IPS-20b (cell line): ENCODE measurements around the gene CFAP77.
A peak's percentile ranks its signal among the peaks of the same experiment; 100 is the strongest.

Source experiments
- H3K27ac ChIP-seq: one replicate; pipeline ENCODE4 v1.5.1; 2013; ENCODE audit warnings: low read length
- H3K27me3 ChIP-seq: 2 replicates; pipeline ENCODE4 v1.6.1; 2013; ENCODE audit warnings: mild to moderate bottlenecking, low read length, inconsistent platforms; ENCODE audit not compliant: insufficient read depth
- H3K36me3 ChIP-seq: 2 replicates; pipeline ENCODE4 v1.6.1; 2013; ENCODE audit warnings: low read depth, mild to moderate bottlenecking, inconsistent platforms, low read length, moderate library complexity; ENCODE audit not compliant: insufficient read depth
- H3K4me1 ChIP-seq: 2 replicates; pipeline ENCODE4 v1.6.1; 2013; ENCODE audit warnings: mild to moderate bottlenecking, control low read depth, inconsistent platforms, low read length, moderate library complexity; ENCODE audit not compliant: insufficient read depth
- H3K4me3 ChIP-seq: 2 replicates; pipeline ENCODE4 v1.5.1; 2013; ENCODE audit warnings: mild to moderate bottlenecking, low read length, inconsistent platforms
- H3K9ac ChIP-seq: 2 replicates; pipeline ENCODE4 v1.6.1; 2013; ENCODE audit warnings: low read depth, mild to moderate bottlenecking, inconsistent platforms, low read length, moderate library complexity
- H3K9me3 ChIP-seq: 2 replicates; pipeline ENCODE4 v1.6.1; 2013; ENCODE audit warnings: mild to moderate bottlenecking, low read depth, low read length, inconsistent platforms; ENCODE audit not compliant: insufficient read depth

Gene CFAP77

DNA sequence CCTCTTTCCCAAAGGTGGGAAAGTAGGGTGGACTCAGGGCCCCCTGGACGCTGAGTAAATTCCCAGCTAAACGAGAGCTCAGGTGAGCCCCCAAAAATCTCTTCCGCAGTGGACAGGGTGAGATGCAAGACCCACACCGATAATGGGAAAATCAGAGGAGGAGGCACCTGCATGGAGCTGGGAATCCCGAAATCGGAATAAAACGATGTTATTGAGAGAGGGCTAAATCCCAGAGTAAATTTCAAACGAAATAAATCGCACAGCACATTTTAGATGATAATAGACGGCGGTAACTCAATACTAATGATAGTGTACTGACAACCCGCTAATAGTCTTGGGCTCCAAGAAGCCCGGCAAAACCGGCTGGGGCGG, 169.4 kb downstream of the CFAP77 start:
- Histone ChIP-seq H3K27ac (no peak overlapping the region), H3K9ac (no peak overlapping the region), H3K4me3 (no peak overlapping the region; the same call in 1 of the 2 replicates), H3K4me1 (peaks cover 1% of the 10 kb centered on the region), H3K9me3 (peaks cover 5% of the 10 kb centered on the region; the same call in 1 of the 2 replicates), H3K36me3 (no peaks in the 10 kb centered on the region), H3K27me3 (peaks cover 94% of the 10 kb centered on the region)

DNA sequence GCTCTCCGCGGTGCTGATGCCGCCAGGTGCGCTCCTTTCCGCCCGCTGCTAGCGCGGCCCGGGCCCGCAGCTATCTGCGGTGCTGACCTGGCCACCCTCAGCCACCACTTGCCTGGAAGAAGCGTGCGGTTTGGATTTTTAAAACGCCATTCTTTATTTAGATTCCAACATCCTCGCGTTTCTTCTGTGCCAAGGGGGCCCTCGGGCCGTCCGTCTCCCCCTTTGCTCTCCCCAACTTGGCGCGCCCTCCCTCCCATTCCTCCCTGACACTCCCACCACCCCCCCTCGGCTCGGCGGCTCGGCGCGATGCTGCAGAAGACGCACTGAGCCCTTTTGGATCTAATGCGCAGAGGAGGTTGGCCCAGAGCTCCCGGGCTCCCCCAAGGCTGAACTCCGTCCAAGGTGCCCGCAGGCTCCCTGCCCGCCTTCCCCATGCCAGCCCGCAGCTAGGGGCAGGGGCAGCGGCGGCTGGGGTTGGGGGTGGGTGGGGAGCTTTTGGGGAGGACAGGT, 172.3 kb downstream of the CFAP77 start, which contains the start of gene BARHL1:
Gene BARHL1 (plus strand): TSS at position 331 of the 510 bp plus-strand sequence. CDS start 192 bp downstream, outside the sequence.
- H3K4me1 ChIP-seq, result peaks cover 16% of the 10 kb centered on the region
- peaks cover 5% of the 10 kb centered on the region; the same call in 1 of the 2 replicates for H3K9me3 ChIP-seq
- H3K36me3 ChIP-seq, result no peaks in the 10 kb centered on the region
- H3K9ac ChIP-seq, result no peak within 1 kb of the TSS
- H3K4me3 ChIP-seq, result peak within 1 kb of the TSS; percentile 61; the same call in 1 of the 2 replicates
- peaks cover 100% of the 10 kb centered on the region for H3K27me3 ChIP-seq
- no peak within 1 kb of the TSS for H3K27ac ChIP-seq

DNA sequence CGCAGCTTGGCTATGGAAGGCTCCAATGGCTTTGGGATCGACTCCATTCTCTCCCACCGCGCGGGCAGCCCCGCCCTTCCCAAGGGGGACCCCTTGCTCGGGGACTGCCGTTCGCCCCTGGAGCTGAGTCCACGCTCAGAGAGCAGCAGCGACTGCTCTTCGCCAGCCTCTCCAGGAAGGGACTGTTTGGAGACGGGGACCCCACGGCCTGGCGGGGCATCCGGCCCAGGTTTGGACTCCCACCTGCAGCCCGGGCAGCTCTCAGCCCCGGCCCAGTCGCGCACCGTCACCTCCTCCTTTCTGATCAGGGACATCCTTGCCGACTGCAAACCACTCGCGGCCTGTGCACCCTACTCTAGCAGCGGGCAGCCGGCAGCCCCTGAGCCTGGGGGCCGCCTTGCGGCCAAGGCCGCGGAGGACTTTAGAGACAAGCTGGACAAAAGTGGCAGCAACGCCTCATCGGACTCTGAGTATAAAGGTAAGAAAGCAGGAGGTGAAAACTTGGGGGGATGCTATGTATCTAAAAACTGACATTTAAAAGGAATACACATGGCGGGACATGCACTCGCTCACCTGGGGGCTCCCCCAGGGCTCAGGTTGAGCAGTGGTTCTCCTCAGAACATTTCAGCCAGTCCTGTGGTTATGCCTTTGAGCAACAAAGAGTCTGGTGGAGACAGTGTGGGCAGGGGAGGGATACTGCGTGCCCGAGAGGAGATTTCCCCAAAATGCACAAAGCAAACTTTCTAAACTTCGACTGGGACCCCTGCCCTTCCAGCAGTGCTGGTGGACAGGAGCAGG, 173.0 kb downstream of the CFAP77 start:
- H3K27me3 ChIP-seq, result peaks cover 100% of the 10 kb centered on the region
- H3K36me3 ChIP-seq, result no peaks in the 10 kb centered on the region
- H3K4me1 ChIP-seq, result peaks cover 16% of the 10 kb centered on the region
- H3K9ac ChIP-seq, result no peak overlapping the region
- H3K27ac ChIP-seq, result no peak overlapping the region
- peaks cover 8% of the 10 kb centered on the region; the same call in 1 of the 2 replicates for H3K9me3 ChIP-seq
- no peak overlapping the region for H3K4me3 ChIP-seq

DNA sequence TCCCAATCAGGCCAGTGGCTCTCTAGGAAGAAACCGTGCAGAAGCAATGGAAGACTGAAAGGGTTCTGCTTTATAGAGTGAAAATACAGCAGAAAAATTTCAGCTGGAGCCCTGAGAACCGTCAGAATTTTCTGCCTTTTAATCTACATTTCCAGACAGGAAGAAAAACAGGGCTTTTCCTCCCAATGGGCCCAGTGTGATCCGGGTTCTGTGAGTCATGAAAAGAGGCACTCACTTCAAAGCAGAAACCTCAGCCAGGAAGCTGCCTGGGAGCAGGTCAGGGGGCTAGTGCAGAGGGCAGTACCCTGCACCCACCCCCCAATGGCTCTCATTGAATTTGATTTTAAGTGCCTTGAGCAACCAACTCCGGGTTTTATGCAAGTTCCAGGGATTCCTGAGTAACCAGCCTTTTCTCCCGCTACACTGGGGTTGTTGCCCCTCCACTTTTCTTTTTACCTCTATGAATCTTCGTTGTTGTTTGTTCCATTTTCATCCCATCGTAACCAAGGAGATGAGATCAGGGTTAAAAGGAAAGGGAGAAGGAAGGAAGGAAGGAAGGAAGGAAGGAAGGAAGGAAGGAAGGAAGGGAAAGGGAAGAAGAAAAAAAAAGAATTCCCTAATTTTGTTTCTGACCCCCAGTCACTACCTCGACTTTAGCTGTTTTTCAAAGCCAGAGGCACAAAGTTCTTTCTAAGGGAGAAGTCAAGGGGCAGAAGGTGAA, 173.7 kb downstream of the CFAP77 start:
- H3K27ac ChIP-seq, result no peak overlapping the region
- no peak overlapping the region for H3K9ac ChIP-seq
- no peaks in the 10 kb centered on the region for H3K36me3 ChIP-seq
- peaks cover 16% of the 10 kb centered on the region for H3K4me1 ChIP-seq
- peaks cover 100% of the 10 kb centered on the region for H3K27me3 ChIP-seq
- H3K4me3 ChIP-seq, result no peak overlapping the region
- H3K9me3 ChIP-seq, result peaks cover 8% of the 10 kb centered on the region; the same call in 1 of the 2 replicates

DNA sequence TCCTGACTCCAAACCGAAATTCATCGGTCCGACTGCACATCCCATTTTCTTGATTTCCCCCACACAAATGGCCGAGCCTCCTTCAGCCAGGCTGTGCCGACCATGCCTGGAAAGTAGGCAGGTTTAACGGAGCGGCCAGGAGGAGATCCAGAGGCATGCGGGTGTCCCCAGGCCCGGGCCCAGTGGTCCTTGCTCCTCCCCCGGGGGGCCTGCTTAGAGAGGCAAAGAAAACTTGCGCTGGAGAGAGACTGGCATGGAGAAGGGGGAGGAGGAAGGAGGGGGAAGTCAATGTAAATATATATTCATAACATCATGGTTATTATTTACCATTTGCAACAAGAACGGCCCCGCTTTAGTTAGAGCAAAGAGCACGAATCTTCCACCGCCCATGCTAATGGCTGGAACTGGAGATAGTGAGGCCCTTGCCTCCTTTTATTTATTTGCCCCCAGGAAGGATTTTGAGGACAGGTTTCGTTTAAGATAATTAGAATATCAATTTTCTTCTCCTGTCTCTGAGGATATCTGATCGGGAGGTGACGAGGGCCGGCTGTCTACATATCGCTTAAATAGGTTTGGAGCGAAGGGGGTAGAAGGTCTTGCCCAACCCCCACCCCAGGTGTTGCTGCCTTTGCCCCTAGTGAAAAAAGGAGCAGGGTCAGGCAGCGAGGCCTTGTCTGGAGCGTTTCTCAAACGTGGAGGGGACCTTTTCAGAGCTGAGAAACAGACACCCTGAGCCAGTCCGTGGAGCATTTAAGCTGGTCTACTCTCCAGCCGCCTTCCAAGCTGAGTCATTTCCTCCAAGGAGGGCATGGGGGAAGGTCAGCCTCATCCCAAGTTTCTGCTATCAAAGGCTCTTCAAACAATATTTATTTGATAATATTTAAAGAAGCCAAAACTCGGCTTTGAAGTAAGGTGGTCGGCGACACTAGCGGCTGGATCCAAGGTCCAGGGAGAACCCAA, 174.9 kb downstream of the CFAP77 start:
- H3K9ac ChIP-seq, result no peak overlapping the region
- peaks cover 16% of the 10 kb centered on the region for H3K4me1 ChIP-seq
- no peak overlapping the region for H3K27ac ChIP-seq
- peak overlapping the region; percentile 29; the same call in 1 of the 2 replicates for H3K4me3 ChIP-seq
- H3K36me3 ChIP-seq, result no peaks in the 10 kb centered on the region
- peaks cover 100% of the 10 kb centered on the region for H3K27me3 ChIP-seq
- H3K9me3 ChIP-seq, result peaks cover 4% of the 10 kb centered on the region; the same call in 1 of the 2 replicates

DNA sequence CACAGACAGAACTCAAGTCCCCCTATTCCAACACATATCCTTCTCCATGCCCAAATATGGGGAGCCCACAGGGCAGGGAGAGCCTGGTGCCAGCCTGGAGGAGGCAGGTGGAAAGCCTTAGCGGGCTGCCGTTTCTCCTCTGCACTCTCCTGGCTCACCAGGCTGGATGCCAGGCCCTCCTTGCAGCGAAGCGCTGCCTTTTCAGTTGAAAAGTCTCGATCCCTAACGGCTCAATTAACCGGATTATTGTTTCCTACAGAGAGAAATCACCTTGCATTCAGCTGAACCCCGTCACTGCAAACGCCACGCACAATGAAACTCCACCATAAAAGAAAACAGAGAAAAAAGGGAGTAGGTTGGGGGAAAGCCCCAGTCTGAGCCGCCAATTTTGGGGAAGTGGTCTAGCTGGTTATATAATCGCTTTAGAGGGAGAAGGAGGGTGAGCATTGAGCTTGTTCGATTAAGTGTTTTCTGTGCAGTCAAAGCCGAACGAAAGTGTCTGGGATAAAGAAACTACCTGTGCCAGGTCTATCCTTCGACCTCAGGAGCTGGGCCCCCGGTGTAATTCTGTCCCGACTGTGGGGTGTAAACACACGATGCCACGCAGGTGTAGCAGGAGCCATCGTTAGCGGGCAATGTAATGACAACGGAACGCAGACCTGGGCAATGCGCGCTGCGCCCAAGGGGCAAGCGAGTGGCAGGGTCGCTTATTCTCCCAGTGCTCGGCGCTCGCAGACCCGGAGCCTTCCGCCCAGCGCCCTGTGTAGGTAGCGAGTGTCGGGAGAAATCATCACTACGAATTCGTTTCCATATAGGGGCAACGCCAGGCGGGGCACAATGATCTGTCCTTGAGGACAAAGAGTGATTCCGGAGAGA, 176.2 kb downstream of the CFAP77 start:
- Histone ChIP-seq H3K9me3 (peaks cover 3% of the 10 kb centered on the region; the same call in 1 of the 2 replicates), H3K4me1 (peaks cover 16% of the 10 kb centered on the region), H3K4me3 (peak overlapping the region; percentile 26; the same call in 1 of the 2 replicates), H3K27me3 (peaks cover 100% of the 10 kb centered on the region), H3K27ac (no peak overlapping the region), H3K9ac (no peak overlapping the region), H3K36me3 (no peaks in the 10 kb centered on the region)

DNA sequence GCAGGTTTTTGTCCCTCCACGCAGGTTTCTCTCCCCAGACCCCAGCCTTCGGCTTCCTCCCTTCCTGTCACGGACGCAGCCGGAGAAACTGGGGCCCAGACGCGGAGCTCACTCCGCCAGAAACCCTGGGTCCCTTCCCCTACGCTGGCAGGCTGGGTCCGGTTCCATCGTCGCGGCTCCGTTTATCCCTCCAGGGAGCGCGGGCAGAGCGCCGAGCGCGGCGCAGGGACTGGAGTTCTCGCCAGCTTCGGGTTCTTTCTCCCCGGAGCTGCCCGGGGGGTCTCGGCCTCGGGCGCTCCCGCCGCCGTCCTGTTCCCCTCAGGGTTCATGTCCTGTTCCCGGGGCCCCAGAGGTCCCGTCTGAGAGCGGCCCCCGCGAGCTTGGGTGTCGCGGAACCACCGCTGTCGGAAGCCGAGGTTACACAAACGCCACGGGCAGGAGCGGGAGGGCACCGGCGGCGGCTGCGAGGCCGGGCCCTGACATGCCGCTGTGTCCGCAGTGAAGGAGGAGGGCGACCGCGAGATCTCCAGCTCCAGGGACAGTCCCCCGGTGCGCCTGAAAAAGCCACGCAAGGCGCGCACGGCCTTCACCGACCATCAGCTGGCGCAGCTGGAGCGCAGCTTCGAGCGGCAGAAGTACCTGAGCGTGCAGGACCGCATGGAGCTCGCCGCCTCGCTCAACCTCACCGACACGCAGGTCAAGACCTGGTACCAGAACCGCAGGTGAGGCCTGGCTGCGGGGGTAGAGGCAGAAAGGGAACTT, 177.0 kb downstream of the CFAP77 start:
- H3K36me3 ChIP-seq, result no peaks in the 10 kb centered on the region
- peak overlapping the region; percentile 26; the same call in 1 of the 2 replicates for H3K4me3 ChIP-seq
- no peak overlapping the region for H3K9ac ChIP-seq
- H3K27ac ChIP-seq, result no peak overlapping the region
- H3K4me1 ChIP-seq, result peaks cover 23% of the 10 kb centered on the region
- H3K9me3 ChIP-seq, result peaks cover 3% of the 10 kb centered on the region; the same call in 1 of the 2 replicates
- H3K27me3 ChIP-seq, result peaks cover 100% of the 10 kb centered on the region

DNA sequence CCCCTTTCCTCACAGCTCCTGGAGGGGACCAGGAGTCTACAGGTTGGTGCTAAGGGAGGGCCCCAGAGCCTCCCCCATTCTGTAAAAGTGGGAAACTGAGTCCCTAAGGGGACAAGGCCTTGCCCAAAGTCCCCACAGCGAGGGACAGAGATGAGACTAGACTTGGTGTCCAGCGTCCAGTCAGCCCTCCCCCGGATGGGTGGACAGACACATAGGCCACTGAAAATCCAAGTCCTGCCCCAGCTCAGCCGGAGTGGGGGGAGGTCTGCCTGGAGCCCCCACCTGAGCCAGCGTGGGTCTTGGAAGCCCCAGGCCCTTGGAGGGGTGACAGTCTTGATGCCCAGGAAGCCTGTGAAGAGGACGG, 177.6 kb downstream of the CFAP77 start:
- Histone ChIP-seq H3K4me1 (peaks cover 28% of the 10 kb centered on the region), H3K4me3 (no peak overlapping the region), H3K9me3 (peaks cover 3% of the 10 kb centered on the region; the same call in 1 of the 2 replicates), H3K27me3 (peaks cover 100% of the 10 kb centered on the region), H3K27ac (no peak overlapping the region), H3K36me3 (no peaks in the 10 kb centered on the region), H3K9ac (no peak overlapping the region; the same call in 1 of the 2 replicates)

DNA sequence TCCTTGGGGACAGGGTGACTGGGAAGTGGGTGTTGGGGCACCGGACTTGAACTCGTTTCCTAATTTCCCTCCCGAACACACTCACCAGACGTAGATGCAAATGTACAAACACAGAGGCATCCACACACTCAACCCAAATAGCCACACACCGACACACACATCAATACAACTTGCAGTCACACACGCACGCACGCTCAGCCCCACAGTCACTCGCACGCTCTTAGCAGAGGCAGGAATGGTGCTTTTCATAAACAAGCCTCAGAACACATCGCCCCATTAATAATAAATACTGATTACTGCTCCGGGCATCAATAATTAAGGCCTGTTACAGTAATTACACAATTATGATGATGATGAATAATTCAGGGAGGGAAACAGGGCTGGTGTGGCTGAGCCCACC, 178.1 kb downstream of the CFAP77 start:
- H3K9me3 ChIP-seq, result peaks cover 3% of the 10 kb centered on the region; the same call in 1 of the 2 replicates
- H3K4me1 ChIP-seq, result peaks cover 34% of the 10 kb centered on the region
- no peaks in the 10 kb centered on the region for H3K36me3 ChIP-seq
- H3K4me3 ChIP-seq, result no peak overlapping the region
- H3K9ac ChIP-seq, result no peak overlapping the region
- H3K27me3 ChIP-seq, result peaks cover 100% of the 10 kb centered on the region
- no peak overlapping the region for H3K27ac ChIP-seq
